PC-3 (cell line): ENCODE measurements around the gene TIMM44.

ENCODE experiments used
- EZH2 ChIP-seq: fragments of 300-600 bp; sonication (generic); IDR thresholded peaks from one replicate; pipeline ENCODE4 v1.6.1; 2017; ENCODE audit warnings: antibody characterized with exemption, mild to moderate bottlenecking, low read length; ENCODE audit not compliant: unreplicated experiment
- TF ChIP-seq, protein P1 (sequence below): fragments of 300-600 bp; sonication (generic); conservative IDR thresholded peaks from 2 replicates; pipeline ENCODE4 v1.5.1; 2017; ENCODE audit warnings: antibody characterized with exemption, low read depth, mild to moderate bottlenecking, low read length

DNA sequence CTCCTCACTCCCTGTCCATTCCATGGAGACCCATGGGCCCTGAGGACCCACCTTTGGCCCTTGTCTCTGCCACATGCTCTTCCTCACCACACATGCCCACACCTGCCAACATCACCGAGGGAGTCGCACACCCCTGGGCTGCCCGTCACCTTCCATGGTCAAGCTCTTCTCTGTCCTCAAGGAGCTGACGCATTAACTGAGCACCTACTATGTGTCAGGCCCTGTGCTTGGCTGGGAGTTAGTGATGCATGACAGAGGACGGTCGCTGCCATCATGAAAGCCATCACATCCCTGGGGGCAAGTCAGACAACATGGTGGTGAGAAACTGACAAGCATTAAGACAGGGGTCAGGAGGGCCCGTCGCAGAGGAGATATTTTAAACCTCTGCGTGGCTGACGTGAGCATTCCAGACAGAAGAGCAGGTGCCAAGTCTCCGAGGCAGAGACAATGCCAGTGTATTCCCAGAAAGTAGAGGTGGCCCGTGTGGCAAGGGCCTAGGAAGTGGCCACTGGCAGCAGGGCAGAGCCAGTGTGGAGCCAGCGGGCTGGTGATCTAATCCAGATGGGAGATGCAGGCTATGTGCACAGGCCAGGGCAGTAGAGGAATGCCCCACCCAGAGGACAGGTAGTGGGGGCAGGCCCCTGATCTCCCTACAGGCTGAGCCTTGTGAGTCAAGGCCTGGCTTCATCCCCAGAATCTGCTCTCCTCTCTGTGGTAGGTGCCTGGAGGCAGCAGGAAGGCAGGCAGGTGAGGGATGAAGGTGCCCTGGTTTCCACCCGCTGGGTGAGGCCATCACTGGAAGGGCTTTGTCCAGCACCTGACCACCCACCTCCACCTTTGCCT is 40.8 kb upstream of the TIMM44 start:
- TF ChIP-seq, protein P1, sequence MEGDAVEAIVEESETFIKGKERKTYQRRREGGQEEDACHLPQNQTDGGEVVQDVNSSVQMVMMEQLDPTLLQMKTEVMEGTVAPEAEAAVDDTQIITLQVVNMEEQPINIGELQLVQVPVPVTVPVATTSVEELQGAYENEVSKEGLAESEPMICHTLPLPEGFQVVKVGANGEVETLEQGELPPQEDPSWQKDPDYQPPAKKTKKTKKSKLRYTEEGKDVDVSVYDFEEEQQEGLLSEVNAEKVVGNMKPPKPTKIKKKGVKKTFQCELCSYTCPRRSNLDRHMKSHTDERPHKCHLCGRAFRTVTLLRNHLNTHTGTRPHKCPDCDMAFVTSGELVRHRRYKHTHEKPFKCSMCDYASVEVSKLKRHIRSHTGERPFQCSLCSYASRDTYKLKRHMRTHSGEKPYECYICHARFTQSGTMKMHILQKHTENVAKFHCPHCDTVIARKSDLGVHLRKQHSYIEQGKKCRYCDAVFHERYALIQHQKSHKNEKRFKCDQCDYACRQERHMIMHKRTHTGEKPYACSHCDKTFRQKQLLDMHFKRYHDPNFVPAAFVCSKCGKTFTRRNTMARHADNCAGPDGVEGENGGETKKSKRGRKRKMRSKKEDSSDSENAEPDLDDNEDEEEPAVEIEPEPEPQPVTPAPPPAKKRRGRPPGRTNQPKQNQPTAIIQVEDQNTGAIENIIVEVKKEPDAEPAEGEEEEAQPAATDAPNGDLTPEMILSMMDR: no peak
- no peak for TF ChIP-seq EZH2
